Muscle of back (tissue), 11 donors: ENCODE results near the gene CRADD. TPM values are rescaled to one million over a fixed set of nuclear protein-coding genes. Genes with fewer than 3 reads are reported as not detected.
"Not testable (repeated sequence)": the region's sequence is repeated elsewhere in the genome, so short reads cannot be mapped to it uniquely, and the experiment has no call there.

ENCODE experiments used
- DNase-seq, 3 donors: peaks; one replicate each; pipeline versions ENCODE4 v3.0.0 to v3.0.0-alpha.2; 2013
- polyA plus RNA-seq, 10 donors: library from polyadenylated mRNA; unstranded; fragments of 120-200 nt; gene quantifications; one replicate each; pipeline ENCODE4 v1.2.1, GENCODE V29; 2013; ENCODE audit not compliant: insufficient read length in 10 of 10

Gene CRADD
- polyA plus RNA-seq, 10 donors: 10.0 to 14.3 (median 12.4) TPM

DNA sequence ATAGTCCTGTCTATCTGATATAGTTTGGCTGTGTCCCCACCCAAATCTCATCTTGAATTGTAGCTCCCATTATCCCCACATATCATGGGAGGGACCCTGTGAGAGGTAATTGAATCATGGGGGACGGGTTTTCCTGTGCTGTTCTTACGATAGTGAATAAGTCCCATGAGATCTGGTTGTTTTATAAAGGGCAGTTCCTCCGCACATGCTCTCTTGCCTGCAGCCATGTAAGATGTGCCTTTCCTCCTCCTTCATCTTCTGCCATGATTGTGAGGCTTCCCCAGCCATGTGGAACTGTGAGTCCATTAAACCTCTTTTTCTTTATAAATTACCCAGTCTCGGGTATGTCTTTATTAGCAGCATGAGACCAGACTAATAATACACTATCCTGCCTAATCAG lies 251.9 kb downstream of the CRADD start:
- not testable (repeated sequence) for DNase-seq

DNA sequence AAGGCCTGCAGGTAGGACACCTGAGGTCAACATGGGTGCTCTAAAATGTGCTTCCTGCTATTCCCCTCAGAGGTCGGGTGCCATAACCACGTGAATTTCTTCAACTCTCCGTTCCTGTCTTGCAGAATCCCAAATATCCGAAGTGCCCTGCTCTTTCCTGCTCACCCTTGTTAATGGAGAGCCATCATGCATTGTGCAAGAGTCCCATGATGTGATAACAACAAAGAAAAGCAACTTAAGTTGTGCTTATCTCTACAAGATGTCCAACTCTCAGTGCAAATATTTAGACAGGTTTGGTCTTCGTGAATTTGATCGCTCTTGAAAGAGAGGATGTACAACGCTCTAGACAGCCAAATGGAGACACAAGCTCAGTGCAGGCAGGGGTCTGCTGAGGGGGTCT lies 260.6 kb downstream of the CRADD start:
- DNase-seq: no peak

DNA sequence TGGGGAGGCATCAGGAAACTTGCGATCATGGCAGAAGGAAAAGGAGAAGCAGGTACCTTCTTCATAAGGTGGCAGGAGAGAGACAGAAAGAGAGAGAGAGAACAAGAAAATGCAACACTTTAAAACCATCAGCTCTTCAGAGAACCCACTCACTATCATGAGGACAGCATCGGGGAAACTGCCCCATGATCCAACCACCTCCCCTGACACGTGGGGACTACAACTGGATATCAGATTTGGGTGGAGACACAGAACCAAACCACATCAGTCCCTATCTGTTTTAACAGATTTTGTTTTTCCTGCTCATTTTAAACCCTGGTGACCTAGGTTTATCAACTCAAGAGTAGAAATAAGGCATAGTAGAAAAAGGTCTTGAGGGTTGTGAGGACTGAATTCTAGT lies 261.1 kb downstream of the CRADD start:
- DNase-seq: no peak

DNA sequence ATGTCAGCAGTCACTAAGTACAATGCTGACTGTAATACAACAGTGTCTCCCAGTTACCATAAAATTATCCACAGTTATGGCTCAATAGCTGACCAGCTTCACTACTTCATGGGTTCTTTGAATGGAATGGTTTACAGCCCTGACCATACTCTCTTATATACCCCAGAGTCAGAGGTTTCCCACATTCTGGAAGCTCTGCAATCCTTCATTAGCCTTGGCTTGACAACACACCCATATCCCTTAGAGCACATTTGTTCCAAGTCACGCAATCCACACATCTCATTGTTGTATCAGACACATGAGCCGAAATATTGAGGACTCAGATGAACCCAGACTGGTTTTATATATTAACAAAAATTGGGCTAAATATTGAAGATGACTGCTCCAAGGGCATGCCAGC lies 261.8 kb downstream of the CRADD start:
- peak in 2 of 3 donors; percentile 8 to 53 for DNase-seq

DNA sequence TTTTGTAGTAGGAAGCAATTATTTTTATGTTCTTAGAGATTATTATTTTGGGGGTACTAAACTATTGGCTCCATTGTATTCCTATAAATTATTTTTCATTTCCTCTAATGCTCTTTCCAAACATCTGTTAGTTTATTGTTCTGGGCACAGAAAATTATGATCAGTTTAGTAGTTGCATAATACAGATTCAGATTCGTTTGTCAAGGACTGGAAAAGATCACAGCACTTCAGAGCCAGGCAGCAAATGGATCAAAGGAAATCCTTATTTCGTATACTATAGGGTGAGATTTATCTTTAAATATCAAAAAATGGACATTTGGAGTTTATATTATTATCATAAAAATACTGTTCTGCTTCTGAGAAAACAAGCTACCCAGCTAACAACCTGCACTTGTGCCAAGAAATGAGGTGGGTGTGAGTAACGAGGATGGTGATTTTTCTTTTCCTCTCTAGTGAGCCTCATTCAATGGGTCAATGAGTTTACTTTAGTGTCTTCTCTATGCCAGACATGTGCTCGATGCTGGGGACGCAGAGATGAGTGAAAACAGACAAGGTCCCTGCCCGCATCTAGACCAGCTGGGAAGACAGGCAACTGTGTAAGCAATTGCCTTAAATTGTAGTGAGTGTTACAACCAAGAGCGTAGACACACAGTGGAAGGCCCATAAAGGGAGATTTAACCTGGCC lies 262.6 kb downstream of the CRADD start:
- peak in 1 of 3 donors; percentile 61 for DNase-seq

DNA sequence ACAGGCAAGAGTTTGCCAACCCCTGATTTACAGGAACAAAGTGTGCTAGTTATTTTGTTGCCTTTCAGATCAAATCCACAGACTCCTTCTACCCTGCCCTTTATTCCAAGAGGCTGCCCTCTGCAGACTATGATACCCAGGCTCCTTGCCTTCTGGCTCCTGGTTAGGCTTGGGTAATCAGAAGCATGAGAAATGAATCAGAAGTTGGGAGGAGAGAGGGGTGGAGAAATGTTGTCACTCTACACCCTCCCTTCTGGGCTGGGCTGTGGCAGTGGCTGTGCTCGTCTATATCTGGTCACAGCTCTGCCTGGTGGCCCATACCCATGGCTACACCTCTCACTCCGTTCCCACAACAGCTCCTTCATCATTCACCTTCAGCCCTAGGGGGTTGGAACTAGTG lies 266.6 kb downstream of the CRADD start:
- no peak for DNase-seq

DNA sequence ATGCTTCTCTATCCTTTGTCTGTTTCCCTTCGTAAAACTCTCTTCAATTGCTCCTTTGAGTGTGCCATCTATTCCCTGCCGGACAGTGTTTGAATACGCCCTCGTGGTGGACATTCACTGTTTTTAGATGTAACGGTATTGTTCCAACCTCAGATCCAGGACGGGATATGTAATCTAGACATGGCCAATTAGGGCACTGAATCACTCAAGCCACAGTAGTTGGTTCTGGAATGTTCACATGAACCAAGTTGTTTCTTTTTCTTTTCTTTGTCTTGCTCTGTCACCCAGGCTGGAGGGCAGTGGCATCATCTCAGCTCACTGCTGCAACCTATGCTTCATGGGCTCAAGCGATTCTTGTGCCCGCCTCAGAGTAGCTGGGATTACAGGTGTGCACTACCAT lies 267.0 kb downstream of the CRADD start:
- no peak for DNase-seq

Other genes with a start within 250 kb of the CRADD start
- gene UBE2N, start 235.4 kb upstream of the CRADD start, polyA plus RNA-seq: 100 to 1,000 TPM in 7 of 10 donors, 10 to 100 TPM in 3; 90.2 to 123 (median 105) TPM
- 10 to 100 TPM; 34.8 to 45.6 (median 39.3) TPM for gene MRPL42, start 209.9 kb upstream of the CRADD start, polyA plus RNA-seq
- 10 to 100 TPM; 14.3 to 20.7 (median 17.1) TPM for gene SOCS2, start 104.7 kb upstream of the CRADD start, polyA plus RNA-seq